CD4-positive, alpha-beta T cell (primary cell): Measurements from ENCODE around the gene ARCN1. TPM values are rescaled to one million over a fixed set of nuclear protein-coding genes. Genes with fewer than 3 reads are reported as not detected.
A peak's percentile ranks its signal among the peaks of the same experiment; 100 is the strongest.

Experiments
- ATAC-seq: fragments of 200-7000 bp; cut with Tn5 transposase; one replicate; pipeline ENCODE4 v1.10.0; 2022; ENCODE audit warnings: mild to moderate bottlenecking; ENCODE audit not compliant: poor library complexity
- CTCF ChIA-PET: fragments of 350-600 bp; sonication (Branson Sonifier 250); formaldehyde crosslinking; loops from one replicate; lab custom pipeline; 2021; ENCODE audit warnings: antibody characterized with exemption, inconsistent platforms; lab: Charles Lee
- POLR2A ChIA-PET: fragments of 350-600 bp; sonication (Branson Sonifier 250); formaldehyde crosslinking; loops from one replicate; lab custom pipeline; 2021; ENCODE audit warnings: antibody characterized with exemption, inconsistent platforms; lab: Charles Lee
- DNase-seq, 14 experiments: peaks; one replicate each; pipeline ENCODE4 v3.0.0-alpha.2; 2013 to 2020; ENCODE audit warnings: mixed read lengths in 2 of 14
- H3K27ac ChIP-seq, 2 donors: one replicate each; pipeline versions ENCODE4 v1.5.1 to v1.7.0; 2013; ENCODE audit warnings: low read length in 2 of 2, low read depth in 1 of 2, mild to moderate bottlenecking in 1 of 2
- H3K27me3 ChIP-seq, 2 experiments: 1 replicate in 1 of 2; 2 replicates in 1 of 2; pipeline versions ENCODE4 v1.6.1 to v1.7.0; 2013; ENCODE audit warnings: low read length in 2 of 2, control low read depth in 1 of 2, mild to moderate bottlenecking in 1 of 2, moderate library complexity in 1 of 2; ENCODE audit not compliant: insufficient read depth in 2 of 2, control insufficient read depth in 1 of 2
- H3K36me3 ChIP-seq: one replicate; pipeline ENCODE4 v1.6.1; 2013; ENCODE audit warnings: low read length, control low read depth; ENCODE audit not compliant: insufficient read depth
- H3K4me1 ChIP-seq: one replicate; pipeline ENCODE4 v1.6.1; 2013; ENCODE audit warnings: low read length, control low read depth; ENCODE audit not compliant: insufficient read depth
- H3K4me3 ChIP-seq: one replicate; pipeline ENCODE4 v1.5.1; 2013; ENCODE audit warnings: mild to moderate bottlenecking, low read length, moderate library complexity
- H3K9me3 ChIP-seq, 2 experiments: 1 replicate in 1 of 2; 2 replicates in 1 of 2; pipeline versions ENCODE4 v1.6.1 to v1.7.0; 2013; ENCODE audit warnings: low read length in 2 of 2, mild to moderate bottlenecking in 2 of 2, control low read depth in 1 of 2, moderate library complexity in 1 of 2; ENCODE audit not compliant: control insufficient read depth in 1 of 2, insufficient read depth in 1 of 2
- H3K27ac Mint-ChIP-seq: one replicate; pipeline ENCODE4 v1.8.0; 2020; ENCODE audit warnings: mixed read lengths
- H3K27me3 Mint-ChIP-seq: one replicate; pipeline ENCODE4 v1.8.0; 2021; ENCODE audit warnings: mixed read lengths
- H3K36me3 Mint-ChIP-seq: one replicate; pipeline ENCODE4 v1.8.0; 2021; ENCODE audit warnings: low read depth, mixed read lengths
- H3K4me1 Mint-ChIP-seq: one replicate; pipeline ENCODE4 v1.8.0; 2021; ENCODE audit warnings: low read depth, mixed read lengths
- H3K4me3 Mint-ChIP-seq: one replicate; pipeline ENCODE4 v1.8.0; 2020; ENCODE audit warnings: mild to moderate bottlenecking, mixed read lengths
- H3K9me3 Mint-ChIP-seq: one replicate; pipeline ENCODE4 v1.8.0; 2020; ENCODE audit warnings: mixed read lengths
- CTCF ChIP-seq: fragments of 200-600 bp; IDR thresholded peaks from one replicate; pipeline ENCODE4 v1.8.0; 2022; ENCODE audit warnings: antibody characterized with exemption, mild to moderate bottlenecking
- intact Hi-C, 2 experiments: fragments of 100-400 bp; cut with DNase I in 1 of 2; cut with micrococcal nuclease in 1 of 2; formaldehyde crosslinking; loops; one replicate each; pipeline versions ENCODE4 v1.15.1 to v1.9.0; 2023 to 2025; cut with DNase I, micrococcal nuclease
- total RNA-seq, 174 experiments: library from RNA in 2 of 174; stranded (reverse) in 2 of 174; gene quantifications; one replicate each; pipeline ENCODE4 v1.2.3 and lab custom pipeline; 2021 to 2026

ARCN1 gene
- total RNA-seq, 2 experiments from 2014 or later = 73.7 to 78.6 TPM

GRCh38 chr11:118530683-118531596, 41.3 kb upstream of the ARCN1 start, which contains the start of gene TMEM25:
TMEM25 (plus strand) TSS chr11:118531192; CDS start chr11:118531802, 610 bp downstream.
- H3K27ac ChIP-seq = peak within 1 kb of the TSS in 1 of 2 donors; percentile 30
- peaks cover 29% of the 10 kb centered on the region for H3K4me1 ChIP-seq
- CTCF ChIA-PET = no interaction called here
- POLR2A ChIA-PET = interaction anchor here (0.6 to 1.4 kb wide), 3 partner anchors 41 to 132 kb away, joined by 4 to 13 read pairs (median 6); partner anchors contain the start of genes ARCN1 and KMT2A
- peak within 1 kb of the TSS; percentile 96 for H3K4me3 Mint-ChIP-seq
- peak within 1 kb of the TSS; percentile 73 for H3K4me3 ChIP-seq
- intact Hi-C loops = loop anchor here (2.0 to 5.0 kb wide), 2 partner anchors 36 to 42 kb away; partner anchors contain the start of genes ARCN1 (in 1 of the 2) and IFT46 (in 1 of the 2)
- H3K4me1 Mint-ChIP-seq = peaks cover 47% of the 10 kb centered on the region
- DNase-seq (peak; percentile 54 to 82 (median 70)), ATAC-seq (peak; percentile 84)
- peak within 1 kb of the TSS; percentile 97 for H3K27ac Mint-ChIP-seq
- no peaks in the 10 kb centered on the region for H3K9me3 Mint-ChIP-seq
- no peak for TF ChIP-seq CTCF
- H3K36me3 ChIP-seq = no peaks in the 10 kb centered on the region
- no peaks in the 10 kb centered on the region for H3K27me3 ChIP-seq
- H3K9me3 ChIP-seq = no peaks in the 10 kb centered on the region
- peaks cover 12% of the 10 kb centered on the region for H3K36me3 Mint-ChIP-seq
- H3K27me3 Mint-ChIP-seq = no peaks in the 10 kb centered on the region

DNA sequence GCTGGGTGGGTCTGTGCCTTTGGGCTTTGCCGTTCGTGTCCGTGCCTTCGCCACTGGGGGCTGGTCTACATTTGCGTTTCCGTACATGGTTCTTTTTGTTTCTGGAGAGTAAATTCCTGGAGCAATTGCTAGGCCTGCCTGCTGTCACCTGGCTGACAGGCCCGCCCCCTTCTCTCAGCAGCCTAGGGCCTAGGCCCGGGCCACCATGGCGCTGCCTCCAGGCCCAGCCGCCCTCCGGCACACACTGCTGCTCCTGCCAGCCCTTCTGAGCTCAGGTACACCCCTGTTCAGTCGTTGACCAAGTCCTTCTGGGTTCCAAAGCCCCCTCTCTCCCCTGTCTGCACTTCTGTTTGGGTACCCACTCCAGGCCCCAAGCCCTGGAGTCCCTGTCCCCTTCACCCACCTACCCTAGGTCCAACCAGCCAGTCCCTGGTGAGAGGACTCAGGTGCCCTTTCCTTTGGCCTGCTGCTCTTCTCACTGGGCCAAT, 40.6 kb upstream of the ARCN1 start:
- no peaks in the 10 kb centered on the region for H3K9me3 ChIP-seq
- H3K27ac ChIP-seq = no peak overlapping the region
- H3K4me3 Mint-ChIP-seq = peak overlapping the region; percentile 96
- DNase-seq = no peak
- TF ChIP-seq CTCF = no peak
- peak; percentile 33 for ATAC-seq
- intact Hi-C loops = loop anchor here (2.0 to 5.0 kb wide), 3 partner anchors 33 to 41 kb away; partner anchors contain the start of genes IFT46 (in 2 of the 2) and ARCN1 (in 1 of the 2)
- POLR2A ChIA-PET = no interaction called here
- peak overlapping the region; percentile 73 for H3K4me3 ChIP-seq
- no peaks in the 10 kb centered on the region for H3K27me3 Mint-ChIP-seq
- H3K27ac Mint-ChIP-seq = peak overlapping the region; percentile 97
- H3K36me3 Mint-ChIP-seq = peaks cover 12% of the 10 kb centered on the region
- peaks cover 1% of the 10 kb centered on the region for H3K36me3 ChIP-seq
- H3K4me1 ChIP-seq = peaks cover 29% of the 10 kb centered on the region
- H3K27me3 ChIP-seq = no peaks in the 10 kb centered on the region
- H3K4me1 Mint-ChIP-seq = peaks cover 41% of the 10 kb centered on the region
- CTCF ChIA-PET = no interaction called here
- H3K9me3 Mint-ChIP-seq = no peaks in the 10 kb centered on the region

GRCh38 chr11:118532091-118532490, 40.1 kb upstream of the ARCN1 start:
- peaks cover 12% of the 10 kb centered on the region for H3K36me3 Mint-ChIP-seq
- H3K27ac Mint-ChIP-seq = peak overlapping the region; percentile 97
- peaks cover 29% of the 10 kb centered on the region for H3K4me1 ChIP-seq
- H3K4me3 Mint-ChIP-seq = peak overlapping the region; percentile 96
- POLR2A ChIA-PET = no interaction called here
- H3K27me3 Mint-ChIP-seq = no peaks in the 10 kb centered on the region
- peaks cover 2% of the 10 kb centered on the region for H3K36me3 ChIP-seq
- CTCF ChIA-PET = no interaction called here
- ATAC-seq = no peak
- H3K27ac ChIP-seq = no peak overlapping the region
- no peaks in the 10 kb centered on the region for H3K9me3 ChIP-seq
- peak in 1 of 14 experiments; percentile 29 for DNase-seq
- TF ChIP-seq CTCF = no peak
- intact Hi-C loops = loop anchor here (2.0 to 5.0 kb wide), 2 partner anchors 33 to 35 kb away; partner anchors contain the start of gene IFT46 (in 2 of the 2)
- H3K9me3 Mint-ChIP-seq = no peaks in the 10 kb centered on the region
- no peaks in the 10 kb centered on the region for H3K27me3 ChIP-seq
- H3K4me1 Mint-ChIP-seq = peaks cover 37% of the 10 kb centered on the region
- peak overlapping the region; percentile 73 for H3K4me3 ChIP-seq
